RPMI7951 (cell line): ENCODE data around the gene RASSF9. TPM values are rescaled to one million over a fixed set of nuclear protein-coding genes. Genes with fewer than 3 reads are reported as not detected.
A peak's percentile ranks its signal among the peaks of the same experiment; 100 is the strongest.

Experiments used
- DNase-seq: peaks from one replicate; pipeline ENCODE4 v3.0.0-alpha.2; 2012; ENCODE audit warnings: low read depth
- total RNA-seq: library from RNA; depleted of rRNA; stranded (reverse); fragments of >200 nt; shearing (Covaris generic); gene quantifications from 2 replicates; pipeline ENCODE4 v1.2.3, GENCODE V29; 2014

Gene RASSF9
- total RNA-seq, 1 experiment from 2014 or later, result not detected

DNA sequence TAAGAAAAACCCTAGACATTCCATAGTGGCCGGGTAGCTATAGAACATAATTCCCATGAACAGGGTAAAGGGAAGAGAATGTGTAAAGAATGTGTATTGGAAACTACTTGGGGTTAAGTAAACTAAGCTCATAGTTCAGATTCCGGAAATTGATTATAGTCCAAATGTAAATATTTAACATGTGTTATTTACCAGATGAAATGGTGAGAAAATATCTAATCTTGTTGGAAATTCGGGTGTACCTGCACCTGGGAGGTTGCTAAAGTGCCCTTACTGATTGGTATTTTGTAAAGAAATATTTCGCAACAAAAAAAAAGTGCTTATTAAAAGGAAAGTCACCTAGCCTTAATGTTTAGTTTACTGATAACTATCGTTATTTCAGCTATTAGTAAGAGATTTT lies 14.4 kb downstream of the RASSF9 start:
- DNase-seq, result no peak

DNA sequence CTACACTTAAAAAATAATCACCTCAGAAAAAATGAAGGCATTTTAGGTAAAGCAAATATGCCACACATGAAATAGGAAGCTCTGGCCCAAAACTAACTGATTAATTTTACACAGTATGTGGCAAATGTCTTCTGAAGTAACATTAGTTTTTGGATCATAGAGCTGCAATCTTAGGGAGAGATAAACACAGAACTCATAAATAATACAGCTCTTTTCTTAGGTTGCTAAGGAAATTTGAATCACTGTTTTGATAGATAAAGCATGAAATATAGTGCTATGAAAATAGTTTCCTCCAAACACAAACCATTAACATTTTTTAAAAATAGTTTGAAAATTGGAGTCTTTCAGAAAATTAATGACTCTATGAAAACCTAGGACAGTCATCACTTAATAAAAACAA lies 15.0 kb downstream of the RASSF9 start:
- DNase-seq, result no peak

DNA sequence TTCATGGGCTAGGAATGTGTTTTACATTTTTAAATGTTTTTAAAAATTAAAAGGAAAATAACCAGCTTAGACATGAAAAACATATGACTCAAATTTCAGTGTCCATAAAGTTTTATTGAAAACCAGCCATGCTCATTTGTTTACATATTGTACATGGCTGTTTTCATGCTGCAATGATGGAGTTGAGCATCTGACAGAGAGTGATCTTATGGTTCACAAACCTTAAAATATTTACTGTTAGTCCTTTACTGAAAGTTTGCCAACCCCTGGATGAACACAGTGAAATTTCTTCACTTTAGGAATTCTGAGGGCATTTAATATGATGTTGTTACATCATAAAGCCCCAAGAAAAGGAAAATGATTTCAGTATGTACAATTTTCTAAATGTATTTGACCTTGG lies 16.1 kb downstream of the RASSF9 start:
- no peak for DNase-seq

DNA sequence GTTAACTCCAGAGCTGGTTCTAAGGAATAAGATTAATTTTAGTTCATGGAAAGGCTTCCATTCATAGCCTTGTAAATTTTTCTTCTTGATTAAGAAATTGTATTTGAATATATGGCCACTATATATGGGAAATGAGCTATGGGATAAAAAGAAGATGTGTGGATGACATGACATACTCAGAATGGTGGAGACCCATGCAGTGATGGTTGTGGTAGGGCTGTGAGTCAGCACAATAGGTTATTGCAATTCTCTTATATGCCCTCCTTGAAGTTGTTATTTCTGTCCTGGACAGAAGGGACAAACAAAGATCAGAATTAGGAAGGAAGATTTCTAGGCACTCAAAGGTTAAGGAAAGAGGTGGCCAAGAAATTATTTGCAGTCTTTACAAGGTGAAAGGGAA lies 21.5 kb downstream of the RASSF9 start:
- DNase-seq, result no peak

DNA sequence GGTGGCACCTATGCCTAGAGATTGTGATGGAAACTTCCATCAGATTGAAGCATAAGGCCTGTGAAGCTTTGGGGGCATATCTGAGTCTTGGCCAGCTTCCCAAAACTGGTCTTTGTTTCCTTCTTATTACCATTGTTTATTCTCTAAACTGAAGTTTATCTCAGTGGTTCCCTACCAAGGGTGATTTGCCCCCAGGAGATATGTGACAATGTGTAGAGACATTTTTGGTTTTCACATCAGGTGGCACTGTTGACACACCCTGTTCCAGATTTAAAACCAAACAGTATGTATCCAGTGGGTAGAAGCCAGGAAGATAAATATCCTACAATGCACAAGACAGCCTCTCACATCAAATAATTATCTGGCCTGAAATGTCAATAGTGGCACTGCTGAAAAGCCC lies 22.1 kb downstream of the RASSF9 start:
- DNase-seq, result no peak

DNA sequence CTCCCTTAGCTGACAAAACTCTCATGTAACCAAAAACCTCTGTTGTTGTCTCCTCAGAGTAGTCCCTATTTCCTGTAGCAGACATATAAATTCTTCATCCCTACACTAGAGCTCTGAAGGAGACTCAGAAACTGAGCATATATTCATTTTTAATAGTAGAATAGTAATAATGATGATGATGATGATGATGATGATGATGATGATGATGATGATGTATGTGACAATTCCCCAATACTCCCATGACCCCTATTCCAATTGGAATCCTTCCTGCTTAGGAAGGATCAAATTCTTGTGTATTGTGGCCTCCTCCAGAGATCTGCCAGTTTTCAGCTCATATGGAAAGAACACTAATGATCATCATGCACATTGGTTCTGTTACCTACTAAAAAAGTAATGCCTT lies 26.7 kb downstream of the RASSF9 start:
- no peak for DNase-seq

DNA sequence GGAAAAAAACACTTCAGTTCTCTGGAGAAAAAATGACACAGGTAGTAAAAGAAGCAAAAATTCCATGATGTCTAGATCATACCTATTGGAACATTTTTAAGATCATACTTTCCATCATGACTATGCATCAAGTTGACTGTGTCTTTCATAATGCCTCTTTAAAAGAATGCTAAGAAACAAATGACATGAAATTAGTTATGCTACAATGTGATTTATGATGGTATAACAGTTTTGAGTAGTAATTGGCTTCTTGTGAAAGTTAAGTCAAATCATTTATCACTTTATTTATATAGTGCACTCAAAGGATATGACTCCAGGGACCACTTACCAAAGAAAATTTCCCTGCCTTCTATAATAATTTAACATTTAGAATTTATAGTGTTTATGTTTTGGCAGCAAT lies 28.5 kb downstream of the RASSF9 start:
- no peak for DNase-seq

DNA sequence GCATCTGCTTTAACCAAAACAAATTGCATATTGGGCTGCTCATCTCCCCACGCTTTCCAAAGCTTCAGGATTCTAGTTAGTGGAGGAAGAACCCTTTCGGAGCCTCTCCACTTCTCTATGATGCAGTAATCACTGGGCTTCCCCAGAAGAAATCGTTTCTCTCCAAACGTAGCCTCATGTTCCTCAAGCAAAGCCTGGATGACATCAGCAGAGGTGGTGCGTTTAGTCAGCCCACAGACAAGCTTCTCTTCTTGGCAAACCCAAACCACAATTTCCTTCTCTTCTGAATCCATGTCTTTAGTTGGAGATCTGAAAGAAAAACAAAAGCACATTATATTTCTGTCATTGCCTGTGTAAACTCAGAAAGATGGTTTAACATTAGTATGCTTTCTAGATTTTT lies 30.6 kb downstream of the RASSF9 start:
- DNase-seq, result peak; percentile 2

DNA sequence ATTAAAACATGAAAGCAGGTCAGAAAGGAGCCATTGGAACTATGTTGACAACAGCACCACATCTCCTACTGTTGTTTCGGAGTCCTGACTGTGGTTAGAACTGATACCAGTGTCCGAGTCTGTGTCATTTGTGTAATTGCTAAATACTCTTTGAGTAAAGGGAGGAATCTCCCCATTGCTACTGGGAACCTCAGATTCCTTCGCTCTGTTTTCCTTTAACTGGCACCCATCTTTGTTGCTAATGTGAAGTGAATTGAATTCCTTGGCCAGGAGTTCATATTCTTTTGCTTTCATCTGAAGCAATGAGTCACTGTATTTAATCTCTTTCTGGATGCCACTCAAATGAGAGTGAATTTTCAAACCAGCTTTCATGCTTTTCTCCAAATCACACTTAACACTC lies 31.5 kb downstream of the RASSF9 start:
- no peak for DNase-seq

DNA sequence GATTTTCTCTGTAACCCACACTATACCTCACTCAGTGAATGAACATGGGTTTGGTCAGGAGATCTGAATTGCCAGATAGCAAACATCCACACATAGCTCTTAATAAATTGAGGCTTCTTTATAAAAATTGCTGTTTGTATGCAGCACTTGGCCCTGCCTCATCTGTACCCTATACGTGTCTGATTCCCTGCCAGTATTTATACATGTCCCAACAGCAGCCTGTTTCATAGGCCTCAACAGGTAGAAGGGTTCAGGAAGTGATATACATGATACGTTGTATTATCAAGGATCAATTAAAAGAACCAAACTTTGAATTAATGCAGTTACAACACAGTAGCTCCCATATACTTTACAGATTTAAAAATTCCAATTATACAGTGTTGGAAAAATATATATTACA lies 32.3 kb downstream of the RASSF9 start:
- no peak for DNase-seq

DNA sequence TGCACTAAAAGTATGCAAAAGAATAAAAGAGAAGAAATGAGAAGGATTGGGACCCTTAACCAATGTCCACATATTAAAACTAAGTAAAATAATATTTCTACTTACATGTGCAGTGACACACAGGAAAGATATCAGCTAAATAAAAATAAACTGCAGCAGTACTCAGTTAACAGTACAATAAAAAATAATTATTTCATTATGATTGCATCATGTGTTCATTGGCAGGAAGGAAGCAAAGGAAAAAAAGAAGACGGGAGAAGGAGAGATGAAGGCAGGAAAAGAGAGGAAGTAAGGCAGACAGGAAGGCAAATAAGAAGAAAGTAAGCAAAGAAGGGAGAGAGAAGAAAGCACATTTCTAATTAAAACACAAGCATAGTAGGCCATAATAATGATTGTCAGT lies 33.0 kb downstream of the RASSF9 start:
- no peak for DNase-seq

DNA sequence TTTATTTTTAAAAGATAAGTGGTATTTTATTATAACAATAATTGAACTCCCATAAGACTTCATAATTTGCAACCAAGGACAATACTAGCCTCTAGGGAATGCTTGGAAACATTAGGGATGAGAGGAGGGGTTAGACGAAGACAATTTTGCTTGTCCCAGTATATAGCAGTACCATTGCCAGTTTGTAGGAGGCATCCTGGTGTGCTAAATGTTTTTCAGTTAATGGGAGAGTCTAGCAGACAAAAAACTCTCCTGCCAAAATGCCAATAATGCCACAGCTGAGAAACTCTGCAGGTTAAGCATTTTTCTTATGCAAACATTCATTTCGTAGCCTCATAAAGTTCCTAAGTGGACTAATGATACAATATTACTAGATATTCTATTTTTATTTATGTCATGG lies 38.1 kb downstream of the RASSF9 start:
- no peak for DNase-seq

DNA sequence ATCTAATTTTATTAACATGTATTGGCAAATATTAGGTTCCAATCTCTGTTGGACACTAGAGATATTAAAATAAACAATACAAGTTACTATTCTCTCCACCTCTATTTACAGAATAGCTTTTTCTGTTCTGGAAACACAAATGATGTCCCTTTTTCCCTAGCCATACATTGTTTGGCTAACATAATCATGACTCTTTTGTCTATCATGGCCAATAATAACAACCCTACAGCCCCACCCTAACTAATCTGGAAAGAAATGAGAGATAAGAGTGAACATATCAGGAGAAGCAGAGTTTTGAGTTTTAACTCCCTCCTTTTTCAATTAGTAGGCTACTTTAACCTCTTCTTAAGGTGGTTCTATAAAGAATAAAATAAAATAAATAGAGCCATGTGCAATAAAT lies 40.2 kb downstream of the RASSF9 start:
- DNase-seq, result no peak

DNA sequence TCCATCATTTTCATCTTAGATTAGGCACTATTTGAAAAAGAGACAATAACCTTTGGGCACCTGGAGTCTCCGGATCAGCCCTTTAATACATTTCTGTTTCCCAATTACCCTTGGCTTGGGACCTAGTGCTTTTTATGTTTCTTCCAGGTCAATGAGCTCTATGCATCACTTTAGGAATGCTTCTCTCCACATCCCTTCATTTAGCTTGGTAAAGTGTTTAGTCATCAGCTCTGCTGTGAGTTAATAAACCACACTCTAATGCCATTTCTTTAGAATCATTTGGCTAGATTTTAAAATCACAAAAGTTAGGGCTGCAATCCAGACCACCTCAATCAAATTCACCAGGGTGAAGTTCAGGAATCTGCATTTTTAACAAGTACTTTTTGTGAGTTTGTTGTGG lies 41.7 kb downstream of the RASSF9 start:
- no peak for DNase-seq

DNA sequence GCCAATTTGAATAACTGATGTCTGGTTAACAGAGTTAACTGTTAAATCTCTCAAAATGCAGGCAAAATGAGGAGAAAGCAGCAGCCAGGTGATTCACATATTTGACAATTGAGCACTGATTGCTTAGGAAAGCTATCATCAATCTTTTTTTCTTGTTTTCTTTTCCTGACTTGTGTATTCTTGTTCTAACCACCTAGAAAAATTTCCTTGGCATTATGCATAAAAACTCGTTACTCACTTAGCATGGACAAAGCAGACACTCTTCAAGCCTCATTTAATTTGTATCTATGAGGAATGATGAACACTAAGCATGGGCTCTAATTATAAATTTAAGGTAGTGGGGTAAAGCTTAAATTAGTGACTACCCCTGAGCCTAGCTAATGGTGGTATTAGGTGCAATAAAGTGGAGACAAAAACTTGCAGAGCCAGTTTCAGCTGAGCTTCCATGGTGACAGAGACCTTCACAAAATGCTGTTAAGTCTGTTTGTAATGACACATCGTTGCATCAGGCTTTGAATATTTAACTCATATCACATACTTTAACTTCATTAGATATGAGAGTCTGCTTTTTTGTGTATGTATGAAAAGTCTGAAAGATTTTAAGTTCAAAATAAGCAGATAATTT lies 52.0 kb downstream of the RASSF9 start:
- no peak for DNase-seq

DNA sequence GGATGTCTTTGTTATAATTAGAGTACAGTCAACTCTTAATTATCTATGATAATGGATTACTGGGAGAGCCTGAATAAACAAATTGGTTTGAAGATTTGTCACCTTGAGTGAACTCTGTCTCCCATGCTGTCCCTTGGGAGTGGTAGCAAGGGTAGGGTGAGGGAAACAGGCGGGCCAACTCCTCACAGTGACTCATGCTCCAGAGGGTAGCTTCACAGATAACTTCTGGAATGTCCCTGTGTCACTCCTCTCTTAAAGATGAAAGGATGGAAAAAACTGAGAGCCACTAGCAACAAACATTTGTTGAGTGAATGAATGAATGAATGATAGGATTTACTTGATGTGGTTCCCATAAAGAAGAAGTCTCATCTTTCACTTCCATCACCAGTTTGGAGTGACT lies 53.5 kb downstream of the RASSF9 start:
- no peak for DNase-seq

DNA sequence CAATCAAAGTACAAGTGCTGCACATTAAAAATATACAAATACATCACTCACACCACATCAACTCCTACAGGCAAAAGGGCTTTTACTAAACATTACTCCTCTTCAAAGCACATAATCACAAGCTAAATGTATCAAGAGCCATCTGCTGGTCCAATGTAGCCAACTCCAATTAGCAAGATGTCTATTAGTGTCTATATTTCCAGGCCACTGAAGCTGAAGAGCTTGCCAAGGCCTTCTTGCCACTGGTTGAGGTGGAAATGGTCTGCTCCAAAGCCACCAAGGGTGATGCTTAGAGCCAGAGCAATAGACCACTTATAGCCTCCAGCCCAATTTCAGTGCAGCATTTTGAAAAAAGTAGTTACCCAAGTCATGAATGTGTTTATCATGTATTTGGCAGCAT lies 54.4 kb downstream of the RASSF9 start:
- no peak for DNase-seq

DNA sequence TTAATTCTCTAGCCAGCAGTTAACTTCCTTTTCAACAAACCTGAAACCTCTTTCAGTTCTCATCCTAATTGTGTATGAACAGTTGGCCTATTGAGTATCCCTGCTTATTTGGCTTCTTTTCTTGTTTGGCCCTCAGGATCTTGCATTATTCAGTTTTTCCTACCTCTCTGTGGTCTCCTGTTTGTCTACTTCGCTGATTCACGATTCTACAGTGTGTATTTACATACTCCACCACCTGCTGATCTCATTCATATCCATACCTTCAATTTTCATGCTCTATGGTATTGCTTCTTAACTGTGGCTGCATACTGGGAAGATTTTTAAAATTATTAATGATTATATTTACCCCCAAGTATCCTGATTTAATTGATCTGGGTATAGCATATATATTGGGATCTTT lies 56.4 kb downstream of the RASSF9 start:
- no peak for DNase-seq

DNA sequence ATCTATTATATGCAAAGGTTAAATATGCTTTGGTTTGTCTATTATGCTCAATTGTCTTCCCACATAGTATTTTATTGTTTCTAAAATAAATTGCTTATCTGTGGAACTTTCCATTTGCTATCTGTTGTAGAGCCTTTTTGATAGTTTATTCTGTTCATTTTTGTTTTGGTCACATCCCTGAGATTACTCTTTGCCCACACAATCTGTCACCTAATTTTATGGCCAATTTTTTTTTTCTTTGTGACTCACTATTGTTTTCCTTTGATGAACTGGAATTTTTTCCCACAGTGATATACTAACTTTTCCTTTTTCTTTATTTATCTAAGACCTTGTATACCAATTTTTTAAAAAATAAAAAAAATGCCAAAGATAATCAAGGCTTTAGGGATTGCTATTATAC lies 61.1 kb downstream of the RASSF9 start:
- DNase-seq, result no peak

DNA sequence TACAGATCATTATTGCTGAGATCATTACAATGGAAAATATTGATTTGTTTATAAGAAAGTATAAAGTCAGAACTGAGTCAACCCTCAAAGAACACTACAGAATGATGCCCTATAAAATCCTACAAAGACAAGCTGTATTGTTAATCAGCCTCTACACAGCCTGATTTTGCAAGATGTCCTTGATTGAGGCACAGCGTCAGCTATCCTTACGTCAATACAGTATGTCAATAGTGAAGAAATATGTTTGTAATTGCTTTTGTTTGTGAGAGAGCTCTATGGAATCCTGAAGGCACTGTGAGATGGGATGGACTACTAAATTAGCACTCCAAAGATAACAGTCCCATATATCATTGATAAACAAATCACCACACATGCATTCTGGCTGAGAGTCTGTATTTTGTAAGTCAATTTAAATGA lies 70.7 kb downstream of the RASSF9 start:
- DNase-seq, result no peak

DNA sequence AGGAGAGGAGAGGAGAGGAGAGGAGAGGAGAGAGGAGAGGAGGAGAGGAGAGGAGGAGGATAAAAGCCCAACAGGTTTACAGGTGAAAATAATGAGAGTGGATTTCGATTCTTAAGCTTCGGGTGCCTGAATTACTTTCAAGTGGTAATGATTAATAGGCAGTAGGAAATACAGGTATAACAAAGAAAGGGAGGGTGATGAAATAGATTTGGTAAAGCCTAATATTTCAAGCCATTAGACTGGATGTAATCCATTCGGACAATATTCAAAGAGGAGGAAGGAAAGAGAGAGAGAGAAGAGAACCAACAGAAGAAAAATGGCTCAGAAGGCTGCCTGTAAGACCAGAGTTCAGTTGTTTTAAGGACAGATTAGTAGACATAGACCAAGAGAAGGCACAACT lies 76.6 kb downstream of the RASSF9 start:
- no peak for DNase-seq

DNA sequence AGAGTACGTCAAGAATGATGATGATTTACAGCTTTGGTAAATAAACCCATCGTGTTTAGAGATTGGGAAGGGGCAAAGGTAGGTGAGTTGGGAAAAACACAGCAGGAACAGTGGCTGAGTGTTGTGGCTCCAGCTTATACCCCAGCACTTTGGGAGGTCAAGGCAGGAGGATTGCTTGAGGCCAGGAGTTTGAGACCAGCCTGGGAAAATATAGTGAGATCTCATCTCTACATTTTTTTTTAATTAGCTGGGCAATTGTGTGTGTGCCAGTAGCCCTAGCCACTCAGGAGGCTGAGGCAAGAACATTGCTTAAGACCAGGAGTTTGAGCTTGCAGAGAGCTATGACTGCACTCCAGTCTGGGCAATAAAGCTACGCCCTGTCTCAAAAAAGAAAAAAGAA lies 77.1 kb downstream of the RASSF9 start:
- no peak for DNase-seq

DNA sequence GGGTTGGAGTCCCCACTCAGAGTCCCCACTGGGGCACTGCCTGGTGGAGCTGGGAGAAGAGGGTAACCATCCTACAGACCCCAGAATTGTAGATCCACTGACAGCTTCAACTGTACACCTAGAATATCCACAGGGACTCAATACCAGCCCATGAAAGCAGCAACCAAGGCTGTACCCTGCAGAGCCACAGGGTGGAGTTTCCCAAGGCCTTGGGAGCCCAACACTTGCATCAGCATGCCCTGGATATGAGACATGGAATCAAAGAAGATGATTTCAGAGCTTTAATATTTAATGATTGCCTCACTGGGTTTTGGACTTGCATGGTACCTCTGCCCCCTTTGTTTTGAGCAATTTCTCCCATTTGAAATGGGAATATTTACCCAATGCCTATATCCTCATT lies 80.4 kb downstream of the RASSF9 start:
- no peak for DNase-seq
